ENCODE results near the gene CD300LF. TPM values are rescaled to one million over a fixed set of nuclear protein-coding genes. Genes with fewer than 3 reads are reported as not detected.

CD300LF gene
- total and polyA plus RNA-seq, 2 donors (not counting 1 experiment from before 2014, with no cell fraction given), result 0.52 to 1.1 TPM

DNA sequence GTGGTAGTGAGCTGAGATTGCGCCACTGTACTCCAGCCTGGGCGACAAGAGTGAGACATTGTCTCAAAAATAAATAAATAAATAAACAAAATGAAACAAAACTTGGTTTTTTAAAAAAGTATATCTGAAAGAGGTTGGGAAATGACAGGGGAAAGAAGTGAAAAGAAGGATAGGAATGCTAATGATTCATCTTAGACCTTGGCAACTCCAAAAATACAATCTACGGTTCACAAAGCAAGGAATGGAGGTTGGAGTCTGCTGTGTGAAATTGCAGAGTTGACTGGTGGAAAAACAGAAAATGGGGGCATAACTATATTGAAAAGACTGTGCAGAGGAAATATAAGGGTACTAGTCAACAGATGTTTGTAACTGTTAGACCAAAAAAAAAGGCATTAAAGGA, 49.2 kb downstream of the CD300LF start:
- Histone ChIP-seq H4K20me1 (ENCODE audit: control insufficient read depth, insufficient read depth, low read length, poor library complexity, severe bottlenecking) (no peaks in the 10 kb centered on the region), H3K27ac (ENCODE audit: low read length in 2 of 2) (no peak overlapping the region), H3K9ac (ENCODE audit: low read length) (no peak overlapping the region), H3K9me3 (ENCODE audit: control extremely low read depth in 1 of 3, control insufficient read depth in 2 of 3, insufficient read depth in 1 of 3, low read length in 2 of 3) (no peaks in the 10 kb centered on the region), H3K79me2 (ENCODE audit: control insufficient read depth, insufficient read depth, low read length) (no peaks in the 10 kb centered on the region), H3K27me3 (replicated peaks in 1 of 4; ENCODE audit: control extremely low read depth in 1 of 4, control insufficient read depth in 3 of 4, insufficient read depth in 4 of 4, low read length in 3 of 4) (peaks cover 0 to 19% (median 9%) of the 10 kb centered on the region in 4 experiments), H2AFZ (ENCODE audit: insufficient read depth, low read depth, low read length, poor library complexity, severe bottlenecking) (no peak overlapping the region), H3K4me1 (ENCODE audit: control insufficient read depth in 2 of 2, insufficient read depth in 2 of 2, low read length in 2 of 2) (no peaks in the 10 kb centered on the region), H3K4me3 (ENCODE audit: control extremely low read depth in 1 of 5, extremely low read depth in 1 of 5, insufficient read depth in 1 of 5, low read depth in 2 of 5, low read length in 4 of 5) (no peak overlapping the region), H3K36me3 (replicated peaks in 1 of 2; ENCODE audit: control extremely low read depth in 1 of 2, control insufficient read depth in 1 of 2, extremely low read depth in 1 of 2, insufficient read depth in 2 of 2, low read length in 1 of 2) (no peaks in the 10 kb centered on the region), H3K4me2 (replicated peaks; ENCODE audit: low read depth, low read length, poor library complexity, severe bottlenecking) (no peak overlapping the region)
- WGBS (ENCODE audit: insufficient coverage), result no CpG with 5 or more reads among the region's 3 CpGs
- DNase-seq, result no peak
- Mint-ChIP-seq H3K4me1 (peaks cover 4% of the 10 kb centered on the region), H3K27me3 (peaks cover 57% of the 10 kb centered on the region), H3K27ac (no peak overlapping the region), H3K4me3 (no peak overlapping the region), H3K9me3 (ENCODE audit: insufficient read depth) (no peaks in the 10 kb centered on the region)
- no peak for TF ChIP-seq EZH2 (IDR thresholded peaks at IDR 0.05; ENCODE audit: borderline replicate concordance, insufficient read depth, low read depth, low read length, poor library complexity, severe bottlenecking)
- TF ChIP-seq, protein P1, sequence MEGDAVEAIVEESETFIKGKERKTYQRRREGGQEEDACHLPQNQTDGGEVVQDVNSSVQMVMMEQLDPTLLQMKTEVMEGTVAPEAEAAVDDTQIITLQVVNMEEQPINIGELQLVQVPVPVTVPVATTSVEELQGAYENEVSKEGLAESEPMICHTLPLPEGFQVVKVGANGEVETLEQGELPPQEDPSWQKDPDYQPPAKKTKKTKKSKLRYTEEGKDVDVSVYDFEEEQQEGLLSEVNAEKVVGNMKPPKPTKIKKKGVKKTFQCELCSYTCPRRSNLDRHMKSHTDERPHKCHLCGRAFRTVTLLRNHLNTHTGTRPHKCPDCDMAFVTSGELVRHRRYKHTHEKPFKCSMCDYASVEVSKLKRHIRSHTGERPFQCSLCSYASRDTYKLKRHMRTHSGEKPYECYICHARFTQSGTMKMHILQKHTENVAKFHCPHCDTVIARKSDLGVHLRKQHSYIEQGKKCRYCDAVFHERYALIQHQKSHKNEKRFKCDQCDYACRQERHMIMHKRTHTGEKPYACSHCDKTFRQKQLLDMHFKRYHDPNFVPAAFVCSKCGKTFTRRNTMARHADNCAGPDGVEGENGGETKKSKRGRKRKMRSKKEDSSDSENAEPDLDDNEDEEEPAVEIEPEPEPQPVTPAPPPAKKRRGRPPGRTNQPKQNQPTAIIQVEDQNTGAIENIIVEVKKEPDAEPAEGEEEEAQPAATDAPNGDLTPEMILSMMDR (IDR thresholded peaks at IDR 0.05), result no peak
- ChIA-PET CTCF (interaction anchor here (0.8 to 1.8 kb wide), 7 partner anchors 17 to 127 kb away, joined by 3 to 10 read pairs (median 4); partner anchors contain the start of gene RAB37), POLR2A (no interaction called here)
- no peak for ATAC-seq (ENCODE audit: low read depth)
- intact Hi-C loops (cut with micrococcal nuclease), result no loop called here

DNA sequence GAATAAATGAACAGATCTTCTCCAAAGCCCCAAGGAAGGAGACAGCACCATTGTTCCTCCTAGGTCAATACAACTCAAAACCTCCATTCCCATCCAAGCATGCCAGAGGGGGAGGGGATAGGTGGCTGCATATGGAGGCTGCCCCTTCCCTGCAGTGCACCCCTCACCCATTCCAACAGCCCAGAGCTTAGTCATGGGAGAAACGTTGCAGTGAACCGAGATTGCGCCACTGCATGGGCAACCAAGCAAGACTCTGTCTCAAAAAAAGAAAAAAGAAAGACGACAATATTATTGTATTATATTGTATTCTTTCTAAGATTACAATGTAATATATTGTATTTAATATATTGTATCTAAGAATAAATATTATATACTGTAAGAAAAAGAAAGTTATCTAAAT, 52.8 kb downstream of the CD300LF start:
- Histone ChIP-seq H3K4me3 (ENCODE audit: control extremely low read depth in 1 of 5, extremely low read depth in 1 of 5, insufficient read depth in 1 of 5, low read depth in 2 of 5, low read length in 4 of 5) (no peak overlapping the region), H2AFZ (ENCODE audit: insufficient read depth, low read depth, low read length, poor library complexity, severe bottlenecking) (no peak overlapping the region), H3K9me3 (ENCODE audit: control extremely low read depth in 1 of 3, control insufficient read depth in 2 of 3, insufficient read depth in 1 of 3, low read length in 2 of 3) (no peaks in the 10 kb centered on the region), H3K79me2 (ENCODE audit: control insufficient read depth, insufficient read depth, low read length) (no peaks in the 10 kb centered on the region), H3K36me3 (replicated peaks in 1 of 2; ENCODE audit: control extremely low read depth in 1 of 2, control insufficient read depth in 1 of 2, extremely low read depth in 1 of 2, insufficient read depth in 2 of 2, low read length in 1 of 2) (no peaks in the 10 kb centered on the region), H3K9ac (ENCODE audit: low read length) (no peak overlapping the region), H3K4me1 (ENCODE audit: control insufficient read depth in 2 of 2, insufficient read depth in 2 of 2, low read length in 2 of 2) (peaks cover 3 to 5% of the 10 kb centered on the region in 2 donors), H3K27ac (ENCODE audit: low read length in 2 of 2) (no peak overlapping the region), H4K20me1 (ENCODE audit: control insufficient read depth, insufficient read depth, low read length, poor library complexity, severe bottlenecking) (no peaks in the 10 kb centered on the region), H3K4me2 (replicated peaks; ENCODE audit: low read depth, low read length, poor library complexity, severe bottlenecking) (no peak overlapping the region), H3K27me3 (replicated peaks in 1 of 4; ENCODE audit: control extremely low read depth in 1 of 4, control insufficient read depth in 3 of 4, insufficient read depth in 4 of 4, low read length in 3 of 4) (peaks cover 0 to 8% (median 2%) of the 10 kb centered on the region in 4 experiments)
- DNase-seq (no peak), ATAC-seq (ENCODE audit: low read depth) (no peak)
- H3K27me3 Mint-ChIP-seq, result peaks cover 54% of the 10 kb centered on the region
- no CpG with 5 or more reads among the region's 4 CpGs for WGBS (ENCODE audit: insufficient coverage)
- peaks cover 8% of the 10 kb centered on the region for H3K4me1 Mint-ChIP-seq
- no peak overlapping the region for H3K4me3 Mint-ChIP-seq
- no peak overlapping the region for H3K27ac Mint-ChIP-seq
- ChIA-PET CTCF (interaction anchor here (0.6 to 6.6 kb wide), 6 partner anchors 77 to 232 kb away, joined by 3 to 344 read pairs (median 27); partner anchors contain the start of genes NAT9 and RAB37), POLR2A (interaction anchor here (3.7 kb wide), 1 partner anchor 78 kb away, joined by 55 read pairs; the partner anchor contains the start of gene RAB37)
- intact Hi-C loops (cut with micrococcal nuclease), result no loop called here
- H3K9me3 Mint-ChIP-seq (ENCODE audit: insufficient read depth), result no peaks in the 10 kb centered on the region
- TF ChIP-seq EZH2 (IDR thresholded peaks at IDR 0.05; ENCODE audit: borderline replicate concordance, insufficient read depth, low read depth, low read length, poor library complexity, severe bottlenecking), result no peak
- TF ChIP-seq, protein P1 (IDR thresholded peaks at IDR 0.05), result no peak

All from B cell (primary cell).